Measurements from ENCODE around the gene AGMO.

The AGMO gene

GRCh38 chr7:15602236-15602635 is 40.4 kb upstream of the AGMO start:
- TF ChIP-seq, protein P1, sequence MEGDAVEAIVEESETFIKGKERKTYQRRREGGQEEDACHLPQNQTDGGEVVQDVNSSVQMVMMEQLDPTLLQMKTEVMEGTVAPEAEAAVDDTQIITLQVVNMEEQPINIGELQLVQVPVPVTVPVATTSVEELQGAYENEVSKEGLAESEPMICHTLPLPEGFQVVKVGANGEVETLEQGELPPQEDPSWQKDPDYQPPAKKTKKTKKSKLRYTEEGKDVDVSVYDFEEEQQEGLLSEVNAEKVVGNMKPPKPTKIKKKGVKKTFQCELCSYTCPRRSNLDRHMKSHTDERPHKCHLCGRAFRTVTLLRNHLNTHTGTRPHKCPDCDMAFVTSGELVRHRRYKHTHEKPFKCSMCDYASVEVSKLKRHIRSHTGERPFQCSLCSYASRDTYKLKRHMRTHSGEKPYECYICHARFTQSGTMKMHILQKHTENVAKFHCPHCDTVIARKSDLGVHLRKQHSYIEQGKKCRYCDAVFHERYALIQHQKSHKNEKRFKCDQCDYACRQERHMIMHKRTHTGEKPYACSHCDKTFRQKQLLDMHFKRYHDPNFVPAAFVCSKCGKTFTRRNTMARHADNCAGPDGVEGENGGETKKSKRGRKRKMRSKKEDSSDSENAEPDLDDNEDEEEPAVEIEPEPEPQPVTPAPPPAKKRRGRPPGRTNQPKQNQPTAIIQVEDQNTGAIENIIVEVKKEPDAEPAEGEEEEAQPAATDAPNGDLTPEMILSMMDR (IDR thresholded peaks at IDR 0.05; ENCODE audit: insufficient read depth, low read depth, low read length, missing control alignments) = no peak
- DNase-seq (ENCODE audit: low read depth) = peak; percentile 54

DNA sequence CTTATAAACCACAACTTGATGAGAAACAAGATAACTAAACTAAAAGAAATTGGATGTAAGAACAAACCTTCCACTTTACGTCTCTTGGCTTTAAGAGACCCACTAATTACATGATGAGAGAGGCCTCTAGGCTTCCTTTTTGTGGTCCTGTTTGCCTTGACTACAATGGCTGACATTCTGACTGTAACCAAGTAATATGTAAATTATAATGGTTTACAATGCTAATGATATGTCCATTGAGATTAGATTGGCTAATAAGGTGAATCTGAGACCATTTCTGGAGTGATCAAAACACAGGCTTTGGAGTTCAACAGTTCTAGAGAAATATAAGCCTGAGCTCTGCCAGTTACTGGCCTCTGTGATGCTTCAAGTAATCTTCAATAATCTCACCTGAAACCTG is 39.4 kb upstream of the AGMO start:
- TF ChIP-seq, protein P1 (IDR thresholded peaks at IDR 0.05; ENCODE audit: insufficient read depth, low read depth, low read length, missing control alignments) = no peak
- H3K4me3 ChIP-seq (ENCODE audit: low read length) = no peak overlapping the region
- no peak for DNase-seq (ENCODE audit: low read depth)

More at GRCh38 chr7:15602236-15602635, 40.4 kb upstream of the AGMO start:
- no peak overlapping the region for H3K4me3 ChIP-seq (ENCODE audit: low read length)

GRCh38 chr7:15600298-15600697 is 38.5 kb upstream of the AGMO start:
- DNase-seq (ENCODE audit: low read depth) = no peak
- TF ChIP-seq, protein P1 (IDR thresholded peaks at IDR 0.05; ENCODE audit: insufficient read depth, low read depth, low read length, missing control alignments) = no peak
- no peak overlapping the region for H3K4me3 ChIP-seq (ENCODE audit: low read length)

DNA sequence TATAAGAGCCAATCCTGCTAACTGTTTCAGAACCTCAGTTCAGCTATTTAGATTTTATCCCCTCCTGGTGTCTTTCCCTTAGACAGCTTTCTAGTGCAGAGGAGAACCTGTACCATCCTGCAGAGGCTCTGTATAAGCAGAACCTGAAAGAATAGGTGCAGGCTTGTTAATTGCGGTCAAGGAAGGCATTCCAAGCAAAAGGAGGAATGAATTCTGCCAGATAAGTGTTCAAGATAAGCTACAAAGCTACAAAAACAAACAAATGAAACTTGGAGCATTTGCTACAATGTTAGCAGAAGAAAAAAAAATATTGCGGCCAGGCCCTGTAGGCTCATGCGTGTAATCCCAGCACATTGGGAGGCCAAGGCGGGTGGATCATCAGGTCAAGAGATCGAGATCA is 32.6 kb upstream of the AGMO start:
- TF ChIP-seq, protein P1 (IDR thresholded peaks at IDR 0.05; ENCODE audit: insufficient read depth, low read depth, low read length, missing control alignments) = no peak
- DNase-seq (ENCODE audit: low read depth) = peak; percentile 6
- H3K4me3 ChIP-seq (ENCODE audit: low read length) = no peak overlapping the region

- H3K4me3 ChIP-seq (ENCODE audit: low read length) = no peak overlapping the region
- TF ChIP-seq, protein P1 (IDR thresholded peaks at IDR 0.05; ENCODE audit: insufficient read depth, low read depth, low read length, missing control alignments) = no peak
- no peak for DNase-seq (ENCODE audit: low read depth)
Measured at GRCh38 chr7:15593382-15593781, 31.6 kb upstream of the AGMO start.

DNA sequence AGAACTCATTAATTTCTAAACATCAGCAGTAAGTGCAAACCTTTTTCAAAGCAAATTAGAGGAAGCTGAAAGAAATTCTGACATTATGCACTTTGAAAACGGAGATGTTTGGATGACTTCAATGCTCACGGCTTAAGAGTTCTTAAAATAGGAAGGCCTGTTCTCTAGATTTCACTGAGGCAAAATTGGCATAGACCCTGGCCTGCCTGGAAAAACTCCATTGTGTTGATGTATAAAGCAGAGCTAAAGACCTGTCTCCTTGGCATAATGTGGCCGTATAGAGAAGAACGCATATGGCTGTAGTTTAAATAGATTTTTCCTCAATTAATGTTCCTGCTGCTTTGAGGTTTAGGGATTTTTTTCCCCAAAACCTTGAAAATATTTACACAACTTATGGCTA is 24.5 kb upstream of the AGMO start:
- no peak overlapping the region for H3K4me3 ChIP-seq (ENCODE audit: low read length)
- TF ChIP-seq, protein P1 (IDR thresholded peaks at IDR 0.05; ENCODE audit: insufficient read depth, low read depth, low read length, missing control alignments) = no peak
- no peak for DNase-seq (ENCODE audit: low read depth)

DNA sequence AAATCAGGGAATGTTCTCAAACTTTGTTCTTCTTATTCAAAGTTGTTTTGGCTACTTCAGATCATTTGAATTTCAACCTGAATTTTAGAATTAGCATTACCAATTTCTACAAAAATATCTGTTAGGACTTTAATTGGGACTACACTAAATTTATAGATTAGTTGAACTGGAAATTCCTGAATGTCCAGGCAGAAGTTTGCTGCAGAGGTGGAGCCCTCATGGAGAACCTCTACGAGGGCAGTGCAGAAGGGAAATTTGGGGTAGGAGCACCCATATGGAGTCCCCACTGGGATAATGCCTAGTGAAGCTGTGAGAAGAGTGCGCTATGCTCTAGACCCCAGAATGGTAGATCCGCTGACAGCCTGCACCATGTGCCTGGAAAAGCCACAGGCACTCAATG is 22.8 kb upstream of the AGMO start:
- TF ChIP-seq, protein P1 (IDR thresholded peaks at IDR 0.05; ENCODE audit: insufficient read depth, low read depth, low read length, missing control alignments) = no peak
- no peak overlapping the region for H3K4me3 ChIP-seq (ENCODE audit: low read length)
- no peak for DNase-seq (ENCODE audit: low read depth)

Data from epithelial cell of esophagus (primary cell).